CD4-positive, alpha-beta memory T cell (primary cell): Measurements from ENCODE around the gene INPP1. TPM values are rescaled to one million over a fixed set of nuclear protein-coding genes. Genes with fewer than 3 reads are reported as not detected.
"Not testable (repeated sequence)": the region's sequence is repeated elsewhere in the genome, so short reads cannot be mapped to it uniquely, and the experiment has no call there.

Experiments used
- CTCF ChIA-PET: fragments of 350-600 bp; sonication (Branson Sonifier 250); formaldehyde crosslinking; loops from one replicate; lab custom pipeline; 2021; ENCODE audit warnings: inconsistent platforms; ENCODE audit not compliant: partially characterized antibody; lab: Charles Lee
- POLR2A ChIA-PET: fragments of 350-600 bp; sonication (Branson Sonifier 250); formaldehyde crosslinking; loops from one replicate; lab custom pipeline; 2021; ENCODE audit not compliant: partially characterized antibody; lab: Charles Lee
- DNase-seq, 5 donors: peaks; one replicate each; pipeline versions ENCODE4 v3.0.0 to v3.0.0-alpha.2; 2020 to 2022; ENCODE audit warnings: mixed read lengths in 1 of 5
- H3K27ac ChIP-seq: one replicate; pipeline ENCODE4 v1.7.0; 2013; ENCODE audit warnings: low read depth, low read length
- H3K27me3 ChIP-seq: 2 replicates; pipeline ENCODE4 v1.7.0; 2013; ENCODE audit warnings: mild to moderate bottlenecking, low read length, moderate library complexity; ENCODE audit not compliant: insufficient read depth
- H3K36me3 ChIP-seq: 2 replicates; pipeline ENCODE4 v1.7.0; 2013; ENCODE audit warnings: mild to moderate bottlenecking, low read length, moderate library complexity; ENCODE audit not compliant: insufficient read depth
- H3K4me1 ChIP-seq: 2 replicates; pipeline ENCODE4 v1.7.0; 2013; ENCODE audit warnings: mild to moderate bottlenecking, low read length, moderate library complexity; ENCODE audit not compliant: insufficient read depth
- H3K4me3 ChIP-seq, 2 donors: one replicate each; pipeline ENCODE4 v1.7.0; 2013; ENCODE audit warnings: low read length in 2 of 2, mild to moderate bottlenecking in 1 of 2
- H3K9me3 ChIP-seq, 2 donors: one replicate each; pipeline ENCODE4 v1.7.0; 2013; ENCODE audit warnings: low read length in 2 of 2, control low read depth in 1 of 2; ENCODE audit not compliant: control insufficient read depth in 1 of 2
- H3K27ac Mint-ChIP-seq, 7 donors: one replicate each; pipeline ENCODE4 v1.8.0; 2020 to 2021; ENCODE audit warnings: mixed read lengths in 7 of 7, mild to moderate bottlenecking in 6 of 7, inconsistent platforms in 3 of 7, moderate library complexity in 3 of 7
- H3K27me3 Mint-ChIP-seq, 2 donors: one replicate each; pipeline ENCODE4 v1.8.0; 2020 to 2021; ENCODE audit warnings: mixed read lengths in 2 of 2
- H3K36me3 Mint-ChIP-seq, 2 donors: one replicate each; pipeline ENCODE4 v1.8.0; 2020 to 2021; ENCODE audit warnings: mixed read lengths in 2 of 2, inconsistent platforms in 1 of 2, mild to moderate bottlenecking in 1 of 2
- H3K4me1 Mint-ChIP-seq, 4 donors: one replicate each; pipeline ENCODE4 v1.8.0; 2020 to 2021; ENCODE audit warnings: mixed read lengths in 4 of 4, mild to moderate bottlenecking in 1 of 4
- H3K4me3 Mint-ChIP-seq, 8 donors: one replicate each; pipeline ENCODE4 v1.8.0; 2020 to 2021; ENCODE audit warnings: mixed read lengths in 8 of 8, mild to moderate bottlenecking in 7 of 8, moderate library complexity in 6 of 8, inconsistent platforms in 3 of 8
- H3K9me3 Mint-ChIP-seq, 8 donors: one replicate each; pipeline ENCODE4 v1.8.0; 2020 to 2021; ENCODE audit warnings: mixed read lengths in 8 of 8, mild to moderate bottlenecking in 5 of 8, inconsistent platforms in 3 of 8, moderate library complexity in 1 of 8
- intact Hi-C: fragments of 100-400 bp; cut with micrococcal nuclease; formaldehyde crosslinking; loops from one replicate; pipeline ENCODE4 v1.15.1; 2023
- polyA plus RNA-seq, 2 donors: library from polyadenylated mRNA; unstranded; fragments of 300-500 nt; fragmentation: Illumina TruSeq; gene quantifications; one replicate each; pipeline ENCODE4 v1.2.3, GENCODE V29; 2021
- total RNA-seq, 2 experiments: library from RNA; stranded (reverse); gene quantifications; one replicate each; pipeline ENCODE4 v1.2.3, GENCODE V29; 2021

Gene INPP1
- total and polyA plus RNA-seq, 4 experiments from 2014 or later: 3.1 to 3.7 (median 3.3) TPM

DNA sequence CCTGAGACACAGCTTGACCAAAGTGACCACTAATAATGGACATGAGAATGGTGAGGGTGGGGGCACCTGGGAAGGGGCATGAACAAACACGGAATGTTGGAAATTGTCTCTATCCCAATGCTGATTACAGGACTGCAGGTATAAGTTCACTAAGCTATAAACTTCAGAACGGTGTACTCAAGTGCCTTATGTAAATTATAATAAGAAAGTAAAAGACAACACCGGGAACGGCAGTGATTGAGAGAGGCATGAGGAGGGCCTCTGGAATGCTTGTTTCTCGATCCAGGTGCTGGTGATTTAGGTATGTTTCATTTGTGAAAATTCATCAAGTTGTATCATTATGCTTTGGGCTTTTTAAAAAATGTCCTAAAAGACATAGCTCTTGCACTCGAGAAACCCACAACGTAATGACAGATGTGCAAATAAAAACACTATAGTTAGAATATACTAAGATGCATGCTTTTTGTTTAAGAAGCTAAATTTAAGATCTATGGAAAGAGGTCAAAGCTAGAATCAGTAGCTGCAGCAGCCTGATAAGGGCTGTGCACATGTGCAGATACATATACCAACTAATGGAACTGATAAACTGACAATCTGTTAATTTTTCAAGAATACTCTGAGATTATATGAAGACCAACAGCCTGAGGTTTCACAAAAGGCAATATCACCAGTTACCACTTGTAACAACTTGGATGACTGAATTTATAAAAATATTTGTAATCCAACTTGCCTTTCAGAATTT is 31.3 kb upstream of the INPP1 start:
- DNase-seq: no peak
- Mint-ChIP-seq H3K36me3 (peaks cover 34 to 36% of the 10 kb centered on the region in 2 donors), H3K4me3 (no peak overlapping the region), H3K4me1 (peaks cover 12 to 20% (median 16%) of the 10 kb centered on the region in 4 donors), H3K27ac (no peak overlapping the region), H3K27me3 (no peaks in the 10 kb centered on the region), H3K9me3 (no peaks in the 10 kb centered on the region)
- intact Hi-C loops: loop anchor here (10.0 kb wide), 1 partner anchor 867 kb away; the partner anchor contains the start of gene WDR75
- Histone ChIP-seq H3K27me3 (no peaks in the 10 kb centered on the region), H3K4me1 (no peaks in the 10 kb centered on the region), H3K4me3 (no peak overlapping the region), H3K27ac (no peak overlapping the region), H3K9me3 (no peaks in the 10 kb centered on the region), H3K36me3 (no peaks in the 10 kb centered on the region)
- ChIA-PET CTCF (no interaction called here), POLR2A (interaction anchor here (1.3 kb wide), 1 partner anchor 10 kb away, joined by 3 read pairs; no protein-coding TSS in a partner anchor)

- H3K27me3 ChIP-seq, DNase-seq, H3K27ac ChIP-seq, H3K27me3 Mint-ChIP-seq, H3K9me3 Mint-ChIP-seq, H3K27ac Mint-ChIP-seq, H3K9me3 ChIP-seq, H3K4me3 ChIP-seq, H3K36me3 ChIP-seq, H3K4me3 Mint-ChIP-seq, CTCF ChIA-PET, H3K4me1 ChIP-seq: not testable (repeated sequence)
- Mint-ChIP-seq H3K4me1 (peaks cover 17 to 26% (median 21%) of the 10 kb centered on the region in 4 donors), H3K36me3 (peaks cover 31 to 34% of the 10 kb centered on the region in 2 donors)
- POLR2A ChIA-PET: interaction anchor here (1.3 kb wide), 1 partner anchor 11 kb away, joined by 3 read pairs; no protein-coding TSS in a partner anchor
- intact Hi-C loops: loop anchor here (10.0 kb wide), 1 partner anchor 868 kb away; the partner anchor contains the start of gene WDR75
Measured at GRCh38 chr2:190312635-190313025, 30.8 kb upstream of the INPP1 start.

DNA sequence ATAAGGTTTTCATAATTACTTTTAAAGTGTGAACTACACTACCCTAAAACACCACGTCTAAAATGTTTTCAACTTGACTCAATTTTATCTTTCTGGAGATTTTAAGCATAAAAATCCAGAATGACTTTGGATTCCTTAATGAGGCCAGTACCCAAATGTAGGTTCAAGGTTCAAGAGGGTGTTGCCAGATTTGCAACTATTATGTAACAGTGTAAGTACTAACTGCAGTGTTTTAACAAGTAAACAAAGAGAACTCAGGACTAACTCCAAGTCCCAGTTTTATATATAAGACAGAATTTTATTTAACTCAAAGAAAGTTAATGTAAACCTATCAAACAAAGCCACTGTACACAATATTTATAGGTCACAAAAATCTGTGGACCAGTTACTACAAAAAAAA is 29.5 kb upstream of the INPP1 start:
- Histone ChIP-seq H3K36me3 (no peaks in the 10 kb centered on the region), H3K4me1 (peaks cover 7% of the 10 kb centered on the region), H3K27ac (no peak overlapping the region), H3K27me3 (no peaks in the 10 kb centered on the region), H3K4me3 (no peak overlapping the region), H3K9me3 (no peaks in the 10 kb centered on the region)
- POLR2A ChIA-PET: no interaction called here
- no peak for DNase-seq
- CTCF ChIA-PET: interaction anchor here (0.7 kb wide), 1 partner anchor 965 kb away, joined by 3 read pairs; no protein-coding TSS in a partner anchor
- intact Hi-C loops: loop anchor here (10.0 kb wide), 1 partner anchor 869 kb away; the partner anchor contains the start of gene WDR75
- Mint-ChIP-seq H3K36me3 (peaks cover 20 to 26% of the 10 kb centered on the region in 2 donors), H3K27ac (no peak overlapping the region), H3K27me3 (no peaks in the 10 kb centered on the region), H3K4me3 (no peak overlapping the region), H3K9me3 (no peaks in the 10 kb centered on the region), H3K4me1 (peaks cover 20 to 38% (median 28%) of the 10 kb centered on the region in 4 donors)

DNA sequence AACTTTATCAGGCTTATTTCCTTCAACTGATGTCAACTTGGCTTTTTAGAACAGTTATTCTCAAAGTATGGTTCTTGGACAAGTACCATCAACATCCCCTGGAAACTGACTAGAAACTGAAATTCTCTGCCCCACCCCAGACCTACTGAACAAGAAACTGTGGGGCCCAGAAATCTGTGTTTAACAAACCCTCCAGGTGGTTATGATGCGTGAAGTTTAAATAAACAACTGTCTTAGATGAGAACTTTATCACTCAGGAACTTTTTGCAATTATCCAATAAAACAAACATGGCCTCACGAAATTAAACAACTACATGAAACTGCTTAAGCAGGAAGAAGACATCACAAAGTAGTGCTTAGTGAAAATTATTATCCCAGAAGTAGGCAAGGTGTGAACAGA is 28.1 kb upstream of the INPP1 start:
- no peaks in the 10 kb centered on the region for H3K9me3 Mint-ChIP-seq
- H3K4me1 Mint-ChIP-seq: peaks cover 28 to 47% (median 39%) of the 10 kb centered on the region in 4 donors
- Histone ChIP-seq H3K27me3 (no peaks in the 10 kb centered on the region), H3K4me1 (peaks cover 15% of the 10 kb centered on the region), H3K9me3 (no peaks in the 10 kb centered on the region), H3K27ac (no peak overlapping the region), H3K4me3 (no peak overlapping the region), H3K36me3 (no peaks in the 10 kb centered on the region)
- no peak for DNase-seq
- H3K36me3 Mint-ChIP-seq: peaks cover 13 to 24% of the 10 kb centered on the region in 2 donors
- ChIA-PET CTCF (no interaction called here), POLR2A (no interaction called here)
- H3K27ac Mint-ChIP-seq: peak overlapping the region in 1 of 7 donors; percentile 10
- peak overlapping the region in 1 of 8 donors; percentile 1 for H3K4me3 Mint-ChIP-seq
- H3K27me3 Mint-ChIP-seq: no peaks in the 10 kb centered on the region
- intact Hi-C loops: loop anchor here (5.0 to 10.0 kb wide), 3 partner anchors 217 to 870 kb away; partner anchors contain the start of genes NEMP2, OSGEPL1 and WDR75

DNA sequence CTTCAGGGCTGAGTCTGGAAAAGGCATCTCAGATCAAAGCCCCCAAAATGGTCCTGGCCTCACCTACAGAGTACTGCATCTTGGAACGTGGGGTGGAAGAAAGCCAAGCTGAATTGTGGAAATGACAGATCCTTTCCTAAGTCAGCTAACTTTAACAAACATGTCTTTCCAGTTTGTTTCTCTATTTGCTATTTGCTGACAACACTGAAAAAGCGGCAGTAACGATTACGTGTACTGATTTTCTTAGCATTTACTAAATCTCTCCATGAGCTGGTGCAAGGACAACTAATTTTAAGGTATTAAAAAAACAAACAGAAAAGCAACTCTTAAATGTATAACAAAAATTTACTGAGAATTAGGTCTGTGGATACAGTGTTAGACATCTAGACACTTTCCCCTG is 24.9 kb upstream of the INPP1 start:
- Mint-ChIP-seq H3K27me3 (peaks cover 1 to 2% of the 10 kb centered on the region in 2 donors), H3K4me1 (peaks cover 29 to 55% (median 44%) of the 10 kb centered on the region in 4 donors), H3K9me3 (no peaks in the 10 kb centered on the region), H3K4me3 (peak overlapping the region; percentile 96 to 100 (median 99)), H3K36me3 (peaks cover 0 to 7% of the 10 kb centered on the region in 2 donors), H3K27ac (peak overlapping the region; percentile 63 to 100 (median 98))
- intact Hi-C loops: loop anchor here (5.0 to 10.0 kb wide), 3 partner anchors 214 to 874 kb away; partner anchors contain the start of genes NEMP2, OSGEPL1 and WDR75
- CTCF ChIA-PET: interaction anchor here (0.7 to 3.2 kb wide), 7 partner anchors 8 to 165 kb away, joined by 3 to 18 read pairs (median 3); partner anchors contain the start of gene INPP1
- POLR2A ChIA-PET: interaction anchor here (0.5 to 3.3 kb wide), 11 partner anchors 10 to 878 kb away, joined by 3 to 14 read pairs (median 4); partner anchors contain the start of genes INPP1, NEMP2, ORMDL1 and PMS1
- Histone ChIP-seq H3K9me3 (no peaks in the 10 kb centered on the region), H3K27ac (peak overlapping the region; percentile 77), H3K27me3 (no peaks in the 10 kb centered on the region), H3K36me3 (no peaks in the 10 kb centered on the region), H3K4me1 (peaks cover 22% of the 10 kb centered on the region), H3K4me3 (no peak overlapping the region)
- no peak for DNase-seq

- Histone ChIP-seq H3K9me3 (no peaks in the 10 kb centered on the region), H3K4me1 (peaks cover 22% of the 10 kb centered on the region), H3K27me3 (no peaks in the 10 kb centered on the region), H3K27ac (peak overlapping the region; percentile 77), H3K4me3 (peak overlapping the region; percentile 62 to 75), H3K36me3 (no peaks in the 10 kb centered on the region)
- H3K27me3 Mint-ChIP-seq: peaks cover 1 to 2% of the 10 kb centered on the region in 2 donors
- CTCF ChIA-PET: interaction anchor here (0.7 to 3.2 kb wide), 12 partner anchors 9 to 231 kb away, joined by 3 to 18 read pairs (median 4); partner anchors contain the start of gene INPP1
- H3K36me3 Mint-ChIP-seq: peaks cover 0 to 7% of the 10 kb centered on the region in 2 donors
- POLR2A ChIA-PET: interaction anchor here (0.5 to 3.3 kb wide), 11 partner anchors 10 to 878 kb away, joined by 3 to 14 read pairs (median 4); partner anchors contain the start of genes INPP1, NEMP2, ORMDL1 and PMS1
- H3K9me3 Mint-ChIP-seq: no peaks in the 10 kb centered on the region
- peak in 4 of 5 donors; percentile 9 to 25 (median 19) for DNase-seq
- H3K4me3 Mint-ChIP-seq: peak overlapping the region; percentile 96 to 100 (median 99)
- intact Hi-C loops: loop anchor here (1.0 to 10.0 kb wide), 5 partner anchors 25 to 874 kb away; partner anchors contain the start of genes NEMP2, OSGEPL1 and WDR75
- peak overlapping the region; percentile 90 to 100 (median 98) for H3K27ac Mint-ChIP-seq
- peaks cover 29 to 55% (median 44%) of the 10 kb centered on the region in 4 donors for H3K4me1 Mint-ChIP-seq
Measured at GRCh38 chr2:190318931-190319554, 24.3 kb upstream of the INPP1 start.
